Smooth muscle cell (in vitro differentiated cells): Measurements from ENCODE around the gene NFATC4. TPM values are rescaled to one million over a fixed set of nuclear protein-coding genes. Genes with fewer than 3 reads are reported as not detected.

Source experiments
- DNase-seq: peaks from one replicate; lab custom pipeline; 2025; ENCODE audit not compliant: unreplicated experiment; lab: John Stamatoyannopoulos, UW
- H2AFZ ChIP-seq: fragments of 200-600 bp; sonication (generic); 2 replicates; pipeline ENCODE4 v1.6.0; 2016; ENCODE audit warnings: antibody characterized with exemption, low read depth, mild to moderate bottlenecking
- H3F3A ChIP-seq: fragments of 200-600 bp; sonication (generic); 2 replicates; pipeline ENCODE4 v1.6.0; 2017; ENCODE audit warnings: antibody characterized with exemption, low read depth
- H3K27ac ChIP-seq: fragments of 200-600 bp; sonication (generic); 2 replicates; pipeline ENCODE4 v1.5.1; 2016; ENCODE audit warnings: low read depth, mild to moderate bottlenecking
- H3K27me3 ChIP-seq: fragments of 200-600 bp; sonication (generic); 2 replicates; pipeline ENCODE4 v1.6.1; 2016; ENCODE audit warnings: low read depth, mild to moderate bottlenecking
- H3K36me3 ChIP-seq: fragments of 200-600 bp; sonication (generic); 2 replicates; pipeline ENCODE4 v1.5.1; 2016; ENCODE audit warnings: low read depth
- H3K4me1 ChIP-seq: fragments of 200-600 bp; sonication (generic); 2 replicates; pipeline ENCODE4 v1.5.1; 2016; ENCODE audit warnings: low read depth
- H3K4me2 ChIP-seq: fragments of 200-600 bp; sonication (generic); 2 replicates; pipeline ENCODE4 v1.6.0; 2016; ENCODE audit warnings: mild to moderate bottlenecking
- H3K4me3 ChIP-seq: fragments of 200-600 bp; sonication (generic); 2 replicates; pipeline ENCODE4 v1.5.1; 2016; ENCODE audit warnings: mild to moderate bottlenecking
- H3K79me2 ChIP-seq: fragments of 200-600 bp; sonication (generic); 2 replicates; pipeline ENCODE4 v1.6.0; 2016; ENCODE audit warnings: low read depth, mild to moderate bottlenecking
- H3K9ac ChIP-seq: fragments of 200-600 bp; sonication (generic); 2 replicates; pipeline ENCODE4 v1.6.0; 2016; ENCODE audit warnings: low read depth
- H3K9me3 ChIP-seq: fragments of 200-600 bp; sonication (generic); replicated peaks from 2 replicates; pipeline ENCODE4 v1.5.1; 2016; ENCODE audit warnings: low read depth
- H4K20me1 ChIP-seq: fragments of 200-600 bp; sonication (generic); 2 replicates; pipeline ENCODE4 v1.6.0; 2016; ENCODE audit warnings: low read depth
- CTCF ChIP-seq: fragments of 200-600 bp; sonication (generic); IDR thresholded peaks from 2 replicates; pipeline ENCODE4 v1.5.1; 2017; ENCODE audit warnings: borderline replicate concordance, mild to moderate bottlenecking, antibody characterized with exemption; ENCODE audit not compliant: insufficient read depth, poor library complexity, severe bottlenecking
- WGBS: methylation state at CpG from one replicate; pipeline ENCODE4 v1.1.7; 2016; ENCODE audit warnings: low lambda C conversion rate; 5-methylcytosine and 5-hydroxymethylcytosine counted together
- polyA plus RNA-seq: library from polyadenylated mRNA; unstranded; fragments of >200 nt; fragmentation: Nextera tagmentation; extraction: Ambion mirVana; gene quantifications from 2 replicates; pipeline ENCODE4 v1.2.1, GENCODE V29; 2016
- total RNA-seq: library from RNA; depleted of rRNA; stranded (reverse); fragments of >200 nt; gene quantifications from 2 replicates; pipeline ENCODE4 v1.2.3, GENCODE V29; 2014

The NFATC4 gene
- total and polyA plus RNA-seq, 2 experiments from 2014 or later: 44.6 to 84.7 TPM

GRCh38 chr14:24330973-24331674 lies 36.9 kb upstream of the NFATC4 start:
- no peaks in the 10 kb centered on the region for H3F3A ChIP-seq
- no peak overlapping the region for H3K27ac ChIP-seq
- no peaks in the 10 kb centered on the region for H3K36me3 ChIP-seq
- no peak overlapping the region for H2AFZ ChIP-seq
- no peak overlapping the region for H3K4me2 ChIP-seq
- no peaks in the 10 kb centered on the region for H4K20me1 ChIP-seq
- no peak overlapping the region for H3K9ac ChIP-seq
- peaks cover 38% of the 10 kb centered on the region for H3K27me3 ChIP-seq
- 89% methylated on average over 10 of the region's 10 CpGs for whole genome bisulfite sequencing
- TF ChIP-seq CTCF: no peak
- no peak for DNase-seq
- no peaks in the 10 kb centered on the region for H3K79me2 ChIP-seq
- H3K4me3 ChIP-seq: no peak overlapping the region
- H3K9me3 ChIP-seq: no peaks in the 10 kb centered on the region
- H3K4me1 ChIP-seq: peaks cover 6% of the 10 kb centered on the region

GRCh38 chr14:24331731-24332267 lies 36.2 kb upstream of the NFATC4 start:
- no peak for TF ChIP-seq CTCF
- H3K9ac ChIP-seq: no peak overlapping the region
- 65% methylated on average over 26 of the region's 26 CpGs for WGBS
- H3K4me2 ChIP-seq: peak overlapping the region; percentile 93
- peak overlapping the region; percentile 83 for H2AFZ ChIP-seq
- H4K20me1 ChIP-seq: no peaks in the 10 kb centered on the region
- DNase-seq: no peak
- H3K9me3 ChIP-seq: no peaks in the 10 kb centered on the region
- peaks cover 45% of the 10 kb centered on the region for H3K27me3 ChIP-seq
- H3K4me3 ChIP-seq: no peak overlapping the region
- no peak overlapping the region for H3K27ac ChIP-seq
- H3K36me3 ChIP-seq: no peaks in the 10 kb centered on the region
- H3K4me1 ChIP-seq: peaks cover 6% of the 10 kb centered on the region
- H3K79me2 ChIP-seq: no peaks in the 10 kb centered on the region
- H3F3A ChIP-seq: no peaks in the 10 kb centered on the region

GRCh38 chr14:24332268-24332993 lies 35.6 kb upstream of the NFATC4 start:
- peak overlapping the region; percentile 45 for H3K4me3 ChIP-seq
- H3K9ac ChIP-seq: no peak overlapping the region
- H3K9me3 ChIP-seq: no peaks in the 10 kb centered on the region
- DNase-seq: no peak
- 4% methylated on average over 51 of the region's 56 CpGs for WGBS
- no peaks in the 10 kb centered on the region for H3K36me3 ChIP-seq
- no peaks in the 10 kb centered on the region for H4K20me1 ChIP-seq
- peak; percentile 67 for TF ChIP-seq CTCF
- H3K79me2 ChIP-seq: no peaks in the 10 kb centered on the region
- H3K4me1 ChIP-seq: peaks cover 6% of the 10 kb centered on the region
- H3K27ac ChIP-seq: no peak overlapping the region
- H3F3A ChIP-seq: no peaks in the 10 kb centered on the region
- H3K27me3 ChIP-seq: peaks cover 51% of the 10 kb centered on the region
- H2AFZ ChIP-seq: peak overlapping the region; percentile 83
- H3K4me2 ChIP-seq: peak overlapping the region; percentile 93
